Stimulated activated CD8-positive, alpha-beta memory T cell treated with anti-CD3 and anti-CD28 coated beads, Interleukin-7, amount 100 ng/mL, for 1 hour (primary cell): ENCODE data around the gene PKD1L1.
"Not testable (repeated sequence)": the region's sequence is repeated elsewhere in the genome, so short reads cannot be mapped to it uniquely, and the experiment has no call there.

ENCODE experiments used
- DNase-seq, 2 donors: peaks; one replicate each; pipeline ENCODE4 v3.0.0-alpha.2; 2020; ENCODE audit warnings: low read depth in 2 of 2

PKD1L1 gene

GRCh38 chr7:47962262-47962661, 14.0 kb upstream of the PKD1L1 start:
- DNase-seq, result no peak

- no peak for DNase-seq
Measured at GRCh38 chr7:47957156-47957555, 8.9 kb upstream of the PKD1L1 start.

- no peak for DNase-seq
Measured at GRCh38 chr7:47956220-47956619, 8.0 kb upstream of the PKD1L1 start.

- DNase-seq, result no peak
Measured at GRCh38 chr7:47954231-47954911, 6.1 kb upstream of the PKD1L1 start.

- DNase-seq, result no peak
Measured at GRCh38 chr7:47953822-47954221, 5.6 kb upstream of the PKD1L1 start.

- DNase-seq, result no peak
Measured at GRCh38 chr7:47952224-47952623, 4.0 kb upstream of the PKD1L1 start.

- no peak for DNase-seq
Measured at GRCh38 chr7:47951374-47951773, 3.1 kb upstream of the PKD1L1 start.

GRCh38 chr7:47950714-47951113, 2.4 kb upstream of the PKD1L1 start:
- DNase-seq, result no peak

- DNase-seq, result no peak
Measured at GRCh38 chr7:47949703-47950102, 1.4 kb upstream of the PKD1L1 start.

- no peak for DNase-seq
Measured at GRCh38 chr7:47947355-47947749, 914 bp downstream of the PKD1L1 start.

- no peak for DNase-seq
Measured at GRCh38 chr7:47946581-47947354, 1.5 kb downstream of the PKD1L1 start.

GRCh38 chr7:47945261-47946015, 2.8 kb downstream of the PKD1L1 start:
- peak; percentile 39 to 56 for DNase-seq

GRCh38 chr7:47944536-47945260, 3.6 kb downstream of the PKD1L1 start:
- DNase-seq, result no peak

GRCh38 chr7:47943676-47944474, 4.4 kb downstream of the PKD1L1 start:
- DNase-seq, result no peak

GRCh38 chr7:47942651-47943050, 5.6 kb downstream of the PKD1L1 start:
- DNase-seq, result not testable (repeated sequence)

- DNase-seq, result no peak
Measured at GRCh38 chr7:47942132-47942531, 6.1 kb downstream of the PKD1L1 start.

- DNase-seq, result no peak
Measured at GRCh38 chr7:47941136-47941844, 7.0 kb downstream of the PKD1L1 start.

- no peak for DNase-seq
Measured at GRCh38 chr7:47940088-47941013, 7.9 kb downstream of the PKD1L1 start.

GRCh38 chr7:47939425-47940036, 8.7 kb downstream of the PKD1L1 start:
- no peak for DNase-seq
